HG03575 (cell line): Measurements from ENCODE around the gene MZF1.

Source experiments
- ATAC-seq: cut with Tn5 transposase; IDR thresholded peaks from one replicate; pipeline ENCODE4 v1.9.1; 2021; ENCODE audit not compliant: unreplicated experiment, insufficient number of reproducible peaks, low FRiP score; ENCODE audit errors: extremely low read depth

The MZF1 gene

DNA sequence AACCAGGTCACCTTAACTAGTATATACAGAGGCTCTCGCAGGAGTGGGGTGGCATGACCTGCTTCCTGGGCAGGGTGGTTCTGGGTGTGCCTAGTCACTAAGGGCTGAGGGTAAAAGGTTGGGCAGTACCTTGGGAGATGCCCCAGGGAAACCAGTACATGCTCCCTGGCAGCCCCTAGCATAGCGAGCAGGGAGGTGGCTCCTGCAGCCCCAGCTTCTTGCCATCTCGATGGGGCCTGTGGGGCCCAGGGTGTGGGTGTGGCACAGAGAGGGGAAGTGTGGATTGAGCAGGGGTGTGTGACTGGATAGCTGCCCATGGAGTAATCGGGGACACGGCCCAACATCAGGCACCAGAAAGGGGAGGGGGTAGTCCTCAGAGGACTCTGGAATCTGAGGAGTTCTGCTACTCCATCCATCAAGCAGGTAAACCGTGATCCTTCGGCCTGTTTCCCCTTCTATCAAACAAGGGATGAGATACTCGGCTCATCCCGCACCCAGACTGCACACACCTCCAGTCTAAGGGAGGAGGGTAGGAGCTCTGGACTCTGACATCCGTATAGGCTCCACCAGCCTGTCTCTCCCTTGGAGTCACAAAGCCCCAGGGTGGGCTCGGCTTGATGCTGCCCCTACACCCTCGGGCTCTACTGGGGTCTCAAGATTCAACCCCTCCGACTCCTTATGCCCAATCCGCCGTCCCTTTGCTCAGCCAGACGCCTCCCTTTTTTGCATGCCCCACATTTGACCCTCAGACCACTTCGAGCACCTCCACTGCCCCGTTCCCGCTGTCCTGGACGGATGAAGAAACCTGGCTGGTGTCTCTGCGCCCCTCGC is 54.7 kb downstream of the MZF1 start:
- ATAC-seq = no peak

DNA sequence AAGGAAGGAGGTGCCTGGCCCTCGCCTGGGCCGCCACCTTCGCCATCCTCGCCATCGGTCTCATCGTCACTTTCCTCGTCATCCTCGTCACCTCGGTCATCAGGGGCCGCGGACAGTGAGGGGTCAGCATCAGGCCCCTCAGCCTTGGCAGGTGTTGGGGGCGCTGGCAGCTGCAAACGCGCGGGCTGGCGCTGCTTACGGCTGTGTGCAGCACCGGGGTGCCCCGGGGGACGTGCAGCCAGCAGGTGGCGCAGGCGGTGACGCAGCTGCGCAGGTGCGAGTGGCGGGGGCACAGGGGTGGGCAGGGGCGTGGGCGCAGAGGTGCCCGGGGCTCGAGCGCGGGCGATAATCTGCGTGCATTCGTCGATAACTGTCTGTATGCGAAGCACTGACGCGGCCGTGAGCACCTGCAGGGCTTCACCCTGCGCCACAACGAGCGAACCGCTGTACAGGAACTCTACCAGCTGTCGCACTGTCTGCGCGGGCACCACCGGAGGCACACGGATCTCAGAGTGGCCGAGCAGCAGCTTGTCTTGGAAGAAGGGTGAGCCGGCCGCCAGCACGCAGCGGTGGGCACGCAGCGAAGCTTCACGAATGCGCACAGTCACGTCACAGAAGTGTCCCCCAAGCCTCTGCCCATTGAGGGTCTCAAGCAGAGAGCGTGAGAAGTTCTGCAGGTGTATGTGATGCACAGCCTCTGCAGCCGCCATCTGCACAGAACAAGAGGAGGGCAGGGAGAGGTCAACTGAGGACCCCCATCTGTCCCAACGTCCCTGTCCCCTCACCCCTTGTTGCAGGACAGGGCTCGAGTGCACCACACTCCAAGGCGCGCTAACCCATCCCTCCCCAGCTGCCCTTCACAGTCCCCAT is 55.9 kb downstream of the MZF1 start:
- ATAC-seq = no peak

- ATAC-seq = no peak
Observed at GRCh38 chr19:58516246-58516836, 56.8 kb downstream of the MZF1 start.

DNA sequence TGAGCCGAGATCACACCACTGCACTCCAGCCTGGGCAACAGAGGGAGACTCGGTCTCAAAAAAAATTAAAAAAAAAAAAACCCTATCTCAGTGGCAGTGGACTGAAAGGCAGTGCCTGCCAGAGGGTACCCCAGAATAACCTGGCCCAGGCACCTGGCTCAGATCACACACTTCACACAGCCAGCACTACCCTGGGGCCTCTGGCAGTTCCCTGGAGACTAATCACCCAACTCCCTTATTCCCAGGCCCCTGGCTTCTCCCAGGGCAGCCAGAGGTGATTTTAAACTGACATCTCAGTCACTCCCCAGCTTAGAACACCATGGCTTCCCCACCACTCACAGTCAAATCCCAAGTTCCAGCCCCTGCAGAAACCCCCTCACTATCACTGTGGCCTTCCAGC is 57.9 kb downstream of the MZF1 start:
- no peak for ATAC-seq

DNA sequence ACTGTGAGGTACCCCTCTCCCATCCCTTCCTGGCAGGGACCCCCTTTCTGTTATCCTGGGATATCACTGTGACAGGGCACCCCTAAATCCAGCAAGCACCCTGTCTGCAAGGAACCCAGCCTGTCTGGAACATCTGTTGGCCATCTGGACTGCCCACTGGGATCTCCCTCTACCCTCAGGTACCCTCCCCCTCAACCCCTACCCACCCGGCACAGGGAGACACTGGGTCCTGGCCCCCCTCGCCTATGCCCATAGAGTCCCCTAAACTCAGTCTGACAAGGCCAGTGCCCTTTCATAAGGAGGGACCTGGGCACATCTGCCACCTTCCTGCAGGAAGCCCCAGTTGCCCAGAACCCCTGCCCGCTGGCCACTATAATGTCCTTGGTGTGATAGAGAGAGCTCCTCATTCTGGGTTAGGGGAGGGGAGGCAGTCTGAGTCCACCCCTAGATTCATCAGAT is 58.5 kb downstream of the MZF1 start:
- ATAC-seq = no peak

DNA sequence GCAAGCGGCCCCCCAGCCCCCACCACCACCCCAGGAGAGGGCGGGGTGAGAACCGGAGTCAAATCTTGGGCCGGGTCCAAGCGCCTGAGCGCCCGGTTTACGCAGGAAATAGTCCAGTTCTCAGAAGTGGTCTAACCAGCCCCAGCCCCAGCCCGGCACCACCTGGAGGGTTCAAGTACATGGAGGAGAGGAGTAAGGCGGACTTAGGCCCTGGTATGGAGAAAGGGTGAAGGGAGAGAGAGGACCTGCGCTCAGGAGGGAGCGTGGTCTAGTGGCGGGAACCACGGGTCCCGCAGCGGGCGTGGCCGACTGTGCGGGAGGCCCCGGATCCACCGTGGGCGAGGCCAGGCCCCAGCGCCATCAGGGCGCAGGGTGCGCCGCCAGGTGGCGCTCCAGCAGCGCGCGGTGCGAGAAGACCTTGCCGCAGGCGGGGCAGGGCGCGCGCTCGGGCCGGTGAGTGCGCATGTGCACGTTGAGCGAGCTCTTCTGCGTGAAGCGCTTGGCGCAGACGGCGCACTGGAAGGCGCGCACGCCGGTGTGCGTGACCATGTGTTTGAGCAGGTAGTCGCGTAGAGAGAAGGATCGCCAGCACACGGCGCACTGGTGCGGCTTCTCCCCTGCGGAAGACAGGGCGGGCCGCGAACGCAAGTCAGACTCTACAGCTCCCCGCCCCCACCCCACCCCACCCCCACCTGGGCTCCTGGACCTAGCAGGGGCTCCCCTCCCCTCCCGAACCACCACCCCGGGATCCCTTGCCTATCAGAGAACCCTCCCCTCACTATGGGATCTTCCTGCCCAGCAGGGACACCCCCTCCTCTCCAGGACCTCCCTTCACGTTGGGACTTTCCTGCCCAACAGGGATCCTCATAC is 59.2 kb downstream of the MZF1 start:
- no peak for ATAC-seq

- ATAC-seq = no peak
Observed at GRCh38 chr19:58513213-58513693, 59.9 kb downstream of the MZF1 start.
